Posterior vena cava (tissue), 2 donors: ENCODE data around the gene PIP4K2A. TPM values are rescaled to one million over a fixed set of nuclear protein-coding genes. Genes with fewer than 3 reads are reported as not detected.
"Not testable (repeated sequence)": the region's sequence is repeated elsewhere in the genome, so short reads cannot be mapped to it uniquely, and the experiment has no call there.

ENCODE experiments used
- DNase-seq: peaks from one replicate; pipeline ENCODE4 v3.0.0-alpha.2; 2020; ENCODE audit warnings: low spot score
- intact Hi-C, 2 donors: fragments of 100-400 bp; cut with DNase I; formaldehyde crosslinking; loops; one replicate each; pipeline versions ENCODE4 v1.14.1 to v1.14.2; 2022 to 2023
- total RNA-seq, 2 donors: library from RNA; stranded (reverse); fragmentation: NEBNext Ultra II Directional; extraction: Animal tissue kit (Norgen Biotek cat#: 25700); gene quantifications; one replicate each; pipeline ENCODE4 v1.2.1, GENCODE V29; 2021
- donor health status: DM: yes; HTN: yes; CAD: no.
- donor health status: DM: yes; HTN: yes; CAD: no.

PIP4K2A gene
- total RNA-seq, 2 donors from 2014 or later: 64.6 to 77.6 TPM

DNA sequence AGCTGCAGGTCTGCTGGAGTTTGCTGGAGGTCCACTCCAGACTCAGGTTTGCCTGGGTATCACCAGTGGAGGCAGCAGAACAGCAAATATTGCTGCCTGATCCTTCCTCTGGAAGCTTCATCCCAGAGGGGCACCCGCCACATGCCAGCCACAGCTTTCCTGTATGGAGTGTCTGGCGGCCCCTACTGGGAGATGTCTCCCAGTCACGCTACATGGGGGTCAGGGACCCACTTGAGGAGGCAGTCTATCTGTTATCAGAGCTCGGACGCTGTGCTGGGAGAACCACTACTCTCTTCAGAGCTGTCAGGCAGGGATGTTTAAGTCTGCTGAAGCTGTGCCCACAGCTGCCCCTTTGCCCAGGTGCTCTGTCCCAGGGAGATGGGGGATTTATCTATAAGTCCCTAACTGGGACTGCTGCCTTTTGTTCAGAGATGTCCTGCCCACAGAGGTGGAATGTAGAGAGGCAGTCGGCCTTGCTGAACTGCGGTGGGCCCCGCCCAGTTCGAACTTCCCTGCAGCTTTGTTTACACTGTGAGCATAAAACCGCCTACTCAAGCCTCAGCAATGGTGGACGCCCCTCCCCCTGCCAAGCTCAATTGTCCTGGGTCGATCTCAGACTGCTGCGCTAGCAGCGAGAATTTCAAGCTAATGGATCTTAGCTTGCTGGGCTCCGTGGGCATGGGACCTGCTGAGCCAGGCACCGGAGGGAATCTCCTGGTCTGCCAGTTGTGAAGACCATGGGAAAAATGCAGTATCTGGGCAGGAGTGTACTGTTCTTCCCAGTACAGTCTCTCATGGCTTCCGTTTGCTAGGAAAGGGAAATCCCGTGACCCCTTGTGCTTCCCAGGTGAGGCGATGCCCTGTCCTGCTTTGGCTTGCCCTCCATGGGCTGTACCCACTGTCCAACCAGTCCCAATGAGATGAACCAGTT, 200.6 kb downstream of the PIP4K2A start:
- intact Hi-C loops, DNase-seq: not testable (repeated sequence)

DNA sequence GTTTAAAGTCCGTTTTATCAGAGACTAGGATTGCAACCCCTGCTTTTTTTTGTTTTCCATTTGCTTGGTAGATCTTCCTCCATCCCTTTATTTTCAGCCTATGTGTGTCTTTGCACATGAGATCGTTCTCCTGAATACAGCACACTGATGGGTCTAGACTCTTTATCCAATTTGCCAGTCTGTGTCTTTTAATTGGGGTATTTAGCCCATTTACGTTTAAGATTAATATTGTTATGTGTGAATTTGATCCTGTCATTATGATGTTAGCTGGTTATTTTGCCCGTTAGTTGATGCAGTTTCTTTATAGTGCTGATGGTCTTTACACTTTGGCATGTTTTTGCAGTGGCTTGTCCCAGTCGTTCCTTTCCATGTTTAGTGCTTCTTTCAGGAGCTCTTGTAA, 202.4 kb downstream of the PIP4K2A start:
- DNase-seq, intact Hi-C loops: not testable (repeated sequence)

DNA sequence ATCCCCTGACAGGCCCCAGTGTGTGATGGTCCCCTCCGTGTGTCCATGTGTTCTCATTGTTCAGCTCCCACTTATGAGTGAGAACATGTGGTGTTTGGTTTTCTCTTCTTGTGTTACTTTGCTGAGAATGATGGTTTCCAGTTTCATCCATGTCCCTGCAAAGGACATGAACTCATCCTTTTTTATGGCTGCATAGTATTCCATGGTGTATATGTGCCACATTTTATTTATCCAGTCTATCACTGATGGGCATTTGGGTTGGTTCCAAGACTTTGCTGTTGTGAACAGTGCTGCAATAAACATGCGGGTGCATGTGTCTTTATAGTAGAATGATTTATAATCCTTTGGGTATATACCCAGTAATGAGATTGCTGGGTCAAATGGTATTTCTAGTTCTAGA, 206.2 kb downstream of the PIP4K2A start:
- DNase-seq, intact Hi-C loops: not testable (repeated sequence)

DNA sequence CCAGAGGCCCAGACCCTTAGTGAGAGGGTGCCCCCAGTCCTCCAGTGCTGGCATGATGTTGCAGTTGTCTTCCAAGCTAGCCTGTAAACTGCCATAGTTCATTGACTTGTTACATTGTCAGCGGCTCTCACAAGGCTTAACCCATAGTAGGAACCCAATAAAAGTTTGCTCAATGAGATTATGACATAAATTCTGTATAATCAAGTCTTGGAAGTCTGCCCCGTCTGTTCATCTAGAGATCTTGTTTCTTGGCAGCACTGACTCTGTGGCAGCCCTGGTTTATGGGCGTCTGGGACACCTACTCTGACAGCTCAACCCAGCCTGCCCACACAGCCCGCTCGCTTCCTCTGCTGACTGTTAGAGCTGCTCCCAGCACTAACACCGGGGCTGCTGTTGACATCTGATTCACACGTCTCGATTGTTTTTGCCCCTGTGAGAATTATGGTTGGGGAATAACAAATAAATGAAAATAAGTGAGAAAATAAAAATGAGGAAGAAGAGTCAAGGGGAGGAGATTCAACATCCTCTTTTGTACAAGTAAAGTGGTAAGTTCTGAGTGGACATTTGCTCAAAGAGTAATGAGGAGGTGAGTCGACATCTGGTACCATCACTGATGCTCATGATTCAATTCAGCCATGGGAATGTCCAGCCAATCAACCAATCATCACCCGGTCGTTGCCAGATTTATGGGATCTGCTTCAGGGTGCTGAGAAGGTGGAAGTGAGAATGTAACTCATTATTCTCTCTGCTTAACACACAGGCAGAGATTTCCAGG, 208.3 kb downstream of the PIP4K2A start:
- no peak for DNase-seq
- intact Hi-C loops: no loop called here

GRCh38 chr10:22504766-22505165, 209.6 kb downstream of the PIP4K2A start:
- intact Hi-C loops: no loop called here
- no peak for DNase-seq

GRCh38 chr10:22503315-22504088, 210.9 kb downstream of the PIP4K2A start:
- DNase-seq: no peak
- intact Hi-C loops: no loop called here

DNA sequence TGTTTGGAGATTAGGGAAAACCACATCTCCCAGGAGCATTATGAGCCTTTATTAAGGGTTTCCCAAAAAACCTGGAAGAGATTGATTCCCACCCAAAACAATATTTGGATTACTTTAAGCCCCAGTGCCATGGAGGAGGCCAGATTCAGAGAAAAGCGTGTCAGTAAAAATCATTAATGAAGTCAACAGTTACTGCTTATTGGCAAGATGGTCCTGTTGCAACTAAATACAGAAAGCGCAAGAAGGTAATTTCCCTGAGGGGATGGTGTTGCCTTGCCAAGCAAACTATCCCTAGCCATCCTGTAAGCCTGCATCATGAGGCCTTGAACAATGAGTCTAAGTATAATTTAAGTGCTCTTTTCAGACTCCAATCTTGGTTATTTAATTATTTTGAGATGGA, 212.5 kb downstream of the PIP4K2A start:
- no peak for DNase-seq
- intact Hi-C loops: no loop called here

DNA sequence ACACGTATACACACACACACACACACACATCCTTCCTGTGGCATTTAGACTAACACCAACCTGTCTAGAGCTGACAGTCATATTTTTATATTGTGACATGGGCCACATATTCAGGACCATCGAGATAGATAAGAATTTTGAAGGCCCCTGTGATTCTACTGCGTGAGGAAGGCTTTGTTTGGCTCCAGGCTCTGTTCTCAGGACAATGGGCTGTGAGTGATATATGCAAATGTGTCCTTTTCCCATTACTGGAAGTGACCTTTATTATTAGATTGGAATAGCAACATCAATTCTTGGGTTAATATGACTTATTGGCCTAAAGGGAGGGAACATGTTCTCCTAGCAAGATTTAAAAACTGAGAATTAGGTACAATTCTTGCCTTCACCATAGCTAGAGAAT, 213.0 kb downstream of the PIP4K2A start:
- no peak for DNase-seq
- intact Hi-C loops: no loop called here

- no peak for DNase-seq
- intact Hi-C loops: no loop called here
Observed at GRCh38 chr10:22500656-22501340, 213.6 kb downstream of the PIP4K2A start.

DNA sequence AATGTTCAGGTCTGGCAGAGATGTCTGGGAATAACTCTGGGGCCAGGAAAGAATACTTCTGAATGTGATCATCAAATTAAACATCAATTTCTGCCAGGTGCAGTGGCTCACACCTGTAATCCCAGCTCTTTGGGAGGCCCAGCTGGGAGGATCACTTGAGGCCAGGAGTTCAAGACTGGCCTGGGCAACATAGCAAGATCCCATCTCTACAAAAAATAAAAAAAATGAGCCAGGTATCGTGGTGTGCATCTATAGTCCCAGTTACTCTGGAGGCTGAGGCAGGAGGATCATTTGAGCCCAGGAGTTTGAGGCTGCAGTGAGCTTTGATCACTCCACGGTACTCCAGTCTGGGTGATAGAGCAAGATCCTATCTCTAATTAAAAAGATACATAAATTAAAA, 214.4 kb downstream of the PIP4K2A start:
- DNase-seq, intact Hi-C loops: not testable (repeated sequence)

- DNase-seq: no peak
- intact Hi-C loops: no loop called here
Observed at GRCh38 chr10:22495396-22495795, 219.0 kb downstream of the PIP4K2A start.

DNA sequence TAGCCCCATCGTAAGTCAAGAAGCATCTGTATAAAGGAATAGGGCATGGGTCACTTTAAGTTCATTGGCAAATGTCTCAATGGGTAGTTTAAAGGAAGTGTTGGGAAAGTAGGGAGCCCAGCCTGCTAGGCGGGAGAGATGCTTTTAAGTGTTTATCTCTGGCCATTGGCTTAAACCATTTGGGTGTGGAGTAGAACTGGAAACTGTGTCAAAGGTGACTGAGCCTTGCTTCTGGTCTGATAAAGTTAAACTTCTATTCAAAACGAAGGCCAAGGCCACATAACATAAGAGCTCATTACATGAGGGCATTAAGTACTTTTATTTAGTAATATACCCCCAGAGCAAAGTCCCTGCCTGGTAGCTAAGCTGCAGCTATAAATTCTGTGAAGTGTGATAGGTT, 220.4 kb downstream of the PIP4K2A start:
- DNase-seq: no peak

DNA sequence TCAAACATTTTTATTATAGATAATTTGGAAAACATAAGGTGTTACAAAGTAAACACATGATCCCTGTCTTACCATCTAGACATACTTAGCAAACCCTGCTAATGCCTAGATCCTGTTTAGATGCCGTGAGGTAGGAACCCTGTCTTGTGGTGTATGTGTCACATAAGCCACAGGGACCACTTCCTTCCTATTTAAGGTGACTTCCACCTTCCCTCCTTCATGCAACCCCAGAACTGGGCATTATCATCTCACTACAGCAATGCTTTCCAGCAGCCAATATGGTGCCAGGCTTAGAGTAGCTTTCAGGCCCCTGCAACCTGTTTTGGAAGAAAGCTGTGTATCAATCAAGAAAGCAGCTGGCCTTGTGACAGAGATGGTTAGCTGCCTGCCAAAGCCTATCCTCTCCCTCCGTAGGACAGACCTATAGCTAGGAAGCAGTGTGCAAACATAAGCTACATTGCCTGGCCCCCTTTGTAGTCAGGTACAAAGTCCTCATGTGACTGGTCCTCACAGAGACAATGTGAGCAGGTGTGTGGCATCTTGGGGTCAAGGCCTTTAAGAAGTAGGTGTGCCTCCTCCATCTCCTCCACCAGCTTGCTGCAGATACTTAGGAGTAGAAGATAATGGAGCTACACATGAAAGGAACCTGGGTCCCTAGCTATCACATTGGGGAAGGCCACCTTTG, 222.3 kb downstream of the PIP4K2A start:
- intact Hi-C loops: no loop called here
- DNase-seq: no peak

More for the DNA sequence above, 220.4 kb downstream of the PIP4K2A start:
- intact Hi-C loops: no loop called here

DNA sequence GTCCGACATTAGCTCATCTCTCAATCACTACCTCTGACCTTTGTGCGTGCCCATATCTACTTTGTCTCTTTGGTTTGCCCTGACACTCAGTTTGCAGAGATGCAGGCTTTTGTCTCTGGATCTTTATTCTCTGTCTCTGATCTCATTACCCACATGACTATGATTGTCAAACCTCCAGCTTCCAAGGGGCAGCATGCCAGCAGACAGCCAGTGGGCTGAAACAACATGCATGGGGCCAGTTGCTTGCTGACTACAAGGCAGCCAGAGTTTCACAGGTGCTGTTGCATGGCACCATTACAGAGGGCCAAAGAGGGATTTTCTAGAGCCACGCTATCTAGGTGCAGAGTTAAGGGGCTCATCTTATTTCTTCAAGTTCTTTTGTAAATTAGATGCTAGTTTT, 222.9 kb downstream of the PIP4K2A start:
- no peak for DNase-seq

GRCh38 chr10:22489975-22490374, 224.4 kb downstream of the PIP4K2A start:
- DNase-seq: no peak
- intact Hi-C loops: no loop called here

More for the DNA sequence above, 222.9 kb downstream of the PIP4K2A start:
- intact Hi-C loops: no loop called here

DNA sequence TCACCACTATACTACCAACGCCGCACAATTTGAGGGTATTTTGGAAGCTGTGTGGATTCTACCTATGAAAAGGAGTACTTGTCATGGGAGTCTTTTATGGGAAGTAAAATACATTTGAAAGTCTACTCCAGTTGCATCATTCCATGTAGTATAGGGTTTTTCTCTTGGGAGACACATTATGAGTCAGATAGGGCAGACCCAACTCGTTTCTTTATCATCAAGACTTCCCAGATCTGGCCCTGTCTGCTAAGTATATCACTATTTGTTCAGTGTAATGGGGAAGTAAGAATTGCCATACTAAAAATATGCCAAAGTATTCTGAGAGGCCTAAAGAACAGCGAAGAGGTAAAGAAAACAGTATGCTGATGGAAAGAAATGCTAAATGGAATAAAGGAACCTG, 224.9 kb downstream of the PIP4K2A start:
- intact Hi-C loops: no loop called here
- no peak for DNase-seq

GRCh38 chr10:22486431-22486830, 227.9 kb downstream of the PIP4K2A start:
- intact Hi-C loops: no loop called here
- no peak for DNase-seq
